Measurements from ENCODE around the gene BTG4.

DNA sequence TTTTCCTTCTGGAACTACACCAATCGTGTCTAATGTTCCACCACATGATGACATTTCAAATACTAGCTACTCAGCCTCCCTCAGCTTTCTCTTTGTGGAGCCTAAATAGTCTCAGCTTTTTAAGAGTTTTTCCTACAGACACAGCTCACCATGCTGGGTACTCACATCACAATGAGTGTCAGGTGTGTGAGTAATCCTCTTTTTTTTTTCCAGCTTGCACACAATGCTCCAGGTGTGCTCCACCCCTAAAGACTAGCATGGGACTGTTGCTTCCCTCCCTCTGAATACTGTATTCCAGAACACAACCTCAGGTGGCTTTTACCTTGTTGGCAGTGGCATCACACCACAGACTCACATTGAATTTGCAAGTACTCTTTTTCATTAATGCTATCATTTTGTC lies 11.7 kb downstream of the BTG4 start:
- no peak for TF ChIP-seq POLR2A (IDR thresholded peaks at IDR 0.05)
- TF ChIP-seq, protein P1, sequence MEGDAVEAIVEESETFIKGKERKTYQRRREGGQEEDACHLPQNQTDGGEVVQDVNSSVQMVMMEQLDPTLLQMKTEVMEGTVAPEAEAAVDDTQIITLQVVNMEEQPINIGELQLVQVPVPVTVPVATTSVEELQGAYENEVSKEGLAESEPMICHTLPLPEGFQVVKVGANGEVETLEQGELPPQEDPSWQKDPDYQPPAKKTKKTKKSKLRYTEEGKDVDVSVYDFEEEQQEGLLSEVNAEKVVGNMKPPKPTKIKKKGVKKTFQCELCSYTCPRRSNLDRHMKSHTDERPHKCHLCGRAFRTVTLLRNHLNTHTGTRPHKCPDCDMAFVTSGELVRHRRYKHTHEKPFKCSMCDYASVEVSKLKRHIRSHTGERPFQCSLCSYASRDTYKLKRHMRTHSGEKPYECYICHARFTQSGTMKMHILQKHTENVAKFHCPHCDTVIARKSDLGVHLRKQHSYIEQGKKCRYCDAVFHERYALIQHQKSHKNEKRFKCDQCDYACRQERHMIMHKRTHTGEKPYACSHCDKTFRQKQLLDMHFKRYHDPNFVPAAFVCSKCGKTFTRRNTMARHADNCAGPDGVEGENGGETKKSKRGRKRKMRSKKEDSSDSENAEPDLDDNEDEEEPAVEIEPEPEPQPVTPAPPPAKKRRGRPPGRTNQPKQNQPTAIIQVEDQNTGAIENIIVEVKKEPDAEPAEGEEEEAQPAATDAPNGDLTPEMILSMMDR (IDR thresholded peaks at IDR 0.05) = no peak
- no peak for TF ChIP-seq POLR2AphosphoS5 (IDR thresholded peaks at IDR 0.05)
